Measurements from ENCODE around the gene BCR. TPM values are rescaled to one million over a fixed set of nuclear protein-coding genes. Genes with fewer than 3 reads are reported as not detected.

Gene BCR
- total and polyA plus RNA-seq, 2 of the 8 experiments (the other 6 are each of a cell fraction or from before 2014, with no cell fraction given): 66.7 to 130 TPM

DNA sequence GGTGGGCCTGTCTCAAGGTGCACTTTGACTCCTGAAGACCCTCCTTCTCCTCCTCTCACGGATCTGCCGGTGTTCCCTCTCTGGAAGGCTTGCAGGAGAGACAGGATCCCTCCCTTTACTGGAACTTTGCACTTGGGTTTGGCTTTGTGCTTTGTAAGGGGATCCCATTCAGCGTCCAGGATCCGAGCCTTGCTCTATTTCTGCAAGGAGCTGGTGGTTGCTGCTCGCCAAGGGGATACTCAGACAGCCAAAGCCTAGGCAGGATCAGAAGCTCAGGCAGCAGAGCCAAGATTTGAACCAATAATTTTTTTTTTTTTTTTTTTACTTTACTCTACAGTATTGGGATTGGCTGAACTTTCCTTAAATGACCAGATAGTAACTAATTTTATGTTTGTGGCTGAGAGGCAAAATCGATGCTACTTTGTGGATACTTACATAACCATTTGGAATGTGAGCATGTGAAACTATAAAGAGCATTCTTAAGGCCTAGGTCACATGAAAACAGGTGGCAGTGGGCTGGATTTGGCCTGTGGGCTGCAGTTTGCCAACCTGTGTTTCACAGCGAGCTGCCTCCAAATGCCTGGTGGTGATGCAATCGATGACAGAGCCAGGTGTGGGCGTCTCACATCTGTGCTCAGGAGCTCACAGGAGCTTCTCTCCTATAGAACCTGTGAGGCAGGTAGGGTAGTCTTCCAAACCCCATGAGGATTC is 25.2 kb downstream of the BCR start:
- peaks cover 0 to 14% (median 2%) of the 10 kb centered on the region in 4 experiments; a peak in 3 of 7 replicates for H3K4me1 ChIP-seq (replicated peaks in 1 of 4; ENCODE audit: control insufficient read depth in 3 of 4, insufficient read depth in 4 of 4, low read length in 3 of 4)
- POLR2A ChIA-PET (ENCODE audit: partially characterized antibody): interaction anchor here (0.7 to 1.1 kb wide), 2 partner anchors 24 to 55 kb away, joined by 3 to 4 read pairs; partner anchors contain the start of gene BCR
- peaks cover 21 to 37% of the 10 kb centered on the region in 2 experiments for H4K20me1 ChIP-seq (replicated peaks in 1 of 2; ENCODE audit: control insufficient read depth in 1 of 2, insufficient read depth in 2 of 2, low read length in 2 of 2)
- H2BK12ac ChIP-seq (ENCODE audit: low read depth, low read length): no peak overlapping the region
- no peak overlapping the region for H3K27ac ChIP-seq (ENCODE audit: low read depth, low read length)
- H3K23ac ChIP-seq (ENCODE audit: insufficient read length): no peak overlapping the region
- H4K5ac ChIP-seq (ENCODE audit: insufficient read length, low read depth, low read length): no peak overlapping the region
- no peak overlapping the region for H3K14ac ChIP-seq (ENCODE audit: insufficient read length)
- H3K27me3 ChIP-seq (replicated peaks in 1 of 4; ENCODE audit: control insufficient read depth in 3 of 4, extremely low read depth in 1 of 4, insufficient read depth in 3 of 4, low read length in 3 of 4): no peaks in the 10 kb centered on the region
- H2AK5ac ChIP-seq (ENCODE audit: low read depth, low read length): no peak overlapping the region
- H4K91ac ChIP-seq (replicated peaks; ENCODE audit: insufficient read length, low read length): no peak overlapping the region
- H2BK120ac ChIP-seq (replicated peaks; ENCODE audit: low read depth, low read length): no peak overlapping the region
- no peak overlapping the region for H3K4me2 ChIP-seq (ENCODE audit: insufficient read depth in 1 of 2, low read depth in 2 of 2, low read length in 2 of 2)
- peaks cover 27% of the 10 kb centered on the region for H3K79me1 ChIP-seq (ENCODE audit: low read depth, low read length)
- TF ChIP-seq USF2 (IDR thresholded peaks at IDR 0.05; ENCODE audit: low read length) (no peak), CEBPB (IDR thresholded peaks at IDR 0.05; ENCODE audit: low read depth, low read length) (peak; percentile 81), ATF3 (IDR thresholded peaks at IDR 0.05; ENCODE audit: insufficient read depth, low read depth, low read length) (0 out of 2 replicates have a peak, but pooled peaks have one; percentile 21)
- H2BK20ac ChIP-seq (ENCODE audit: low read length): no peak overlapping the region
- no peak overlapping the region for H3K4ac ChIP-seq (replicated peaks; ENCODE audit: insufficient read length, low read depth, low read length)
- H2AFZ ChIP-seq (ENCODE audit: low read length): no peak overlapping the region
- no peak overlapping the region for H3K4me3 ChIP-seq (ENCODE audit: extremely low read depth in 1 of 4, insufficient read depth in 2 of 4, low read depth in 3 of 4, low read length in 4 of 4)
- peak overlapping the region in 1 of 4 experiments; percentile 27; a peak in 2 of 7 replicates for H3K9ac ChIP-seq (replicated peaks in 1 of 4; ENCODE audit: extremely low read depth in 1 of 4, low read depth in 3 of 4, low read length in 3 of 4)
- H3K36me3 ChIP-seq (ENCODE audit: control insufficient read depth in 2 of 4, insufficient read depth in 4 of 4, low read length in 3 of 4): 0 out of 8 replicates have a peak, but pooled peaks cover 0 to 6% (median 0%) of the 10 kb centered on the region in 4 experiments
- no peak overlapping the region for H4K8ac ChIP-seq (ENCODE audit: extremely low read depth, insufficient read depth, low read length)
- peaks cover 2% of the 10 kb centered on the region; the same call in 1 of the 2 replicates for H3K23me2 ChIP-seq (ENCODE audit: low read depth, low read length)
- H3K56ac ChIP-seq (replicated peaks; ENCODE audit: insufficient read length, low read depth, low read length): no peak overlapping the region
- WGBS, 2 experiments (ENCODE audit: extremely low coverage in 1 of 2, insufficient coverage in 1 of 2, insufficient read length in 1 of 2, insufficient replicate concordance in 2 of 2, low coverage in 1 of 2, low lambda C conversion rate in 2 of 2, missing lambda C conversion rate in 1 of 2): 85% methylated on average over 9 of the region's 9 CpGs; no CpG with 5 or more reads in 1 of the 2 experiments
- H2BK15ac ChIP-seq (ENCODE audit: low read length): no peak overlapping the region
- DNase-seq (ENCODE audit: low read depth in 1 of 2, low spot score in 2 of 2) (no peak), FAIRE-seq (no peak)
- peak overlapping the region; percentile 71; the same call in 1 of the 2 replicates for H2BK5ac ChIP-seq (ENCODE audit: low read depth, low read length)
- H3K18ac ChIP-seq (ENCODE audit: extremely low read depth, low read length): peak overlapping the region; percentile 48; the same call in 1 of the 2 replicates
- no peaks in the 10 kb centered on the region for H3K9me3 ChIP-seq (ENCODE audit: insufficient read depth in 2 of 2, low read depth in 1 of 2, low read length in 1 of 2)
- peaks cover 19 to 93% of the 10 kb centered on the region in 2 experiments for H3K79me2 ChIP-seq (ENCODE audit: control insufficient read depth in 1 of 2, insufficient read depth in 2 of 2, low read length in 2 of 2)
- CTCF ChIA-PET (ENCODE audit: partially characterized antibody): interaction anchor here (0.6 to 2.3 kb wide), 11 partner anchors 10 to 1199 kb away, joined by 3 to 10 read pairs (median 3); no protein-coding TSS in a partner anchor

Data from H1 (cell line).